KMS-11 (cell line): ENCODE data around the gene GOLM1.
"Not testable (repeated sequence)": the region's sequence is repeated elsewhere in the genome, so short reads cannot be mapped to it uniquely, and the experiment has no call there.

Experiments used
- H2AFZ ChIP-seq: fragments of 200-600 bp; sonication (generic); 2 replicates; pipeline ENCODE4 v1.6.1; 2016; ENCODE audit warnings: antibody characterized with exemption, mixed run types, low read depth
- H3K27ac ChIP-seq: fragments of 200-600 bp; sonication (generic); 2 replicates; pipeline ENCODE4 v1.6.1; 2016; ENCODE audit warnings: mild to moderate bottlenecking, mixed run types
- H3K27me3 ChIP-seq: fragments of 200-600 bp; sonication (generic); 2 replicates; pipeline ENCODE4 v1.6.1; 2017; ENCODE audit warnings: mild to moderate bottlenecking, low read depth, mixed run types, moderate library complexity; ENCODE audit not compliant: insufficient read depth
- H3K36me3 ChIP-seq: fragments of 200-600 bp; sonication (generic); 2 replicates; pipeline ENCODE4 v1.6.1; 2017; ENCODE audit warnings: mild to moderate bottlenecking, mixed run types; ENCODE audit not compliant: insufficient read depth
- H3K4me1 ChIP-seq: fragments of 200-600 bp; sonication (generic); 2 replicates; pipeline ENCODE4 v1.6.1; 2016; ENCODE audit warnings: mild to moderate bottlenecking, low read depth, mixed run types; ENCODE audit not compliant: poor library complexity, severe bottlenecking
- H3K4me2 ChIP-seq: fragments of 200-600 bp; sonication (generic); 2 replicates; pipeline ENCODE4 v1.7.0; 2016; ENCODE audit warnings: mild to moderate bottlenecking, mixed run types
- H3K4me3 ChIP-seq: fragments of 200-600 bp; sonication (generic); IDR thresholded peaks from 2 replicates; pipeline ENCODE4 v1.6.1; 2017; ENCODE audit warnings: low read depth, low read length, mixed read lengths; ENCODE audit not compliant: insufficient read depth
- H3K79me2 ChIP-seq: fragments of 200-600 bp; sonication (generic); 2 replicates; pipeline ENCODE4 v1.6.1; 2016; ENCODE audit warnings: low read depth, mixed run types; ENCODE audit not compliant: insufficient read depth
- H3K9ac ChIP-seq: fragments of 200-600 bp; sonication (generic); 2 replicates; pipeline ENCODE4 v1.6.1; 2016; ENCODE audit warnings: mild to moderate bottlenecking, mixed run types
- H4K20me1 ChIP-seq: fragments of 200-600 bp; sonication (generic); 2 replicates; pipeline ENCODE4 v1.6.1; 2016; ENCODE audit warnings: mild to moderate bottlenecking, mixed run types; ENCODE audit not compliant: insufficient read depth
- CTCF ChIP-seq: fragments of 200-600 bp; sonication (generic); conservative IDR thresholded peaks from 2 replicates; pipeline ENCODE4 v1.6.1; 2017; ENCODE audit warnings: low read depth, mild to moderate bottlenecking, antibody characterized with exemption, low read length, moderate library complexity, mixed read lengths

The GOLM1 gene

GRCh38 chr9:86098824-86099700 lies at the start of gene GOLM1:
TSS of gene GOLM1 (minus strand) at chr9:86099558. CDS start at chr9:86079320, 20,238 bp downstream.
- Histone ChIP-seq H3K27ac (peak within 1 kb of the TSS; percentile 80), H3K36me3 (no peaks in the 10 kb centered on the region), H3K4me3 (no peak within 1 kb of the TSS), H4K20me1 (no peaks in the 10 kb centered on the region; the same call in 1 of the 2 replicates), H3K4me1 (peaks cover 48% of the 10 kb centered on the region), H3K9ac (peak within 1 kb of the TSS; percentile 80), H3K4me2 (peak within 1 kb of the TSS; percentile 72), H2AFZ (peak within 1 kb of the TSS; percentile 98), H3K79me2 (peaks cover 43% of the 10 kb centered on the region), H3K27me3 (no peaks in the 10 kb centered on the region)
- TF ChIP-seq CTCF, result no peak

GRCh38 chr9:86146671-86147070 lies 47.3 kb upstream of the GOLM1 start:
- H2AFZ ChIP-seq, H3K4me2 ChIP-seq, H3K36me3 ChIP-seq, H3K9ac ChIP-seq, H3K4me1 ChIP-seq, H3K79me2 ChIP-seq, H3K27ac ChIP-seq, H4K20me1 ChIP-seq, H3K4me3 ChIP-seq, H3K27me3 ChIP-seq: not testable (repeated sequence)

- H3K4me2 ChIP-seq, H3K36me3 ChIP-seq, H3K79me2 ChIP-seq, H3K9ac ChIP-seq, H3K27me3 ChIP-seq, H3K4me3 ChIP-seq, H3K4me1 ChIP-seq, H4K20me1 ChIP-seq, H3K27ac ChIP-seq, H2AFZ ChIP-seq: not testable (repeated sequence)
These were observed 46.6 kb upstream of the GOLM1 start for GRCh38 chr9:86145960-86146359.

- no peak for TF ChIP-seq CTCF
- Histone ChIP-seq H3K36me3 (no peaks in the 10 kb centered on the region), H3K9ac (no peak overlapping the region), H3K27ac (no peak overlapping the region), H3K4me1 (no peaks in the 10 kb centered on the region), H3K27me3 (no peaks in the 10 kb centered on the region), H3K79me2 (no peaks in the 10 kb centered on the region), H4K20me1 (no peaks in the 10 kb centered on the region), H3K4me3 (no peak overlapping the region), H2AFZ (no peak overlapping the region), H3K4me2 (no peak overlapping the region)
These were observed 43.6 kb upstream of the GOLM1 start for GRCh38 chr9:86142973-86143372.

GRCh38 chr9:86141843-86142242 lies 42.5 kb upstream of the GOLM1 start:
- Histone ChIP-seq H3K27ac (no peak overlapping the region), H3K27me3 (no peaks in the 10 kb centered on the region), H4K20me1 (no peaks in the 10 kb centered on the region), H3K79me2 (no peaks in the 10 kb centered on the region), H3K4me1 (no peaks in the 10 kb centered on the region), H3K36me3 (no peaks in the 10 kb centered on the region), H3K9ac (no peak overlapping the region), H3K4me3 (no peak overlapping the region), H3K4me2 (no peak overlapping the region), H2AFZ (no peak overlapping the region)
- TF ChIP-seq CTCF, result no peak
